Measurements from ENCODE around the gene KRT82. TPM values are rescaled to one million over a fixed set of nuclear protein-coding genes. Genes with fewer than 3 reads are reported as not detected.

Gene KRT82
- total and polyA plus RNA-seq, 2 experiments from 2014 or later, result not detected

DNA sequence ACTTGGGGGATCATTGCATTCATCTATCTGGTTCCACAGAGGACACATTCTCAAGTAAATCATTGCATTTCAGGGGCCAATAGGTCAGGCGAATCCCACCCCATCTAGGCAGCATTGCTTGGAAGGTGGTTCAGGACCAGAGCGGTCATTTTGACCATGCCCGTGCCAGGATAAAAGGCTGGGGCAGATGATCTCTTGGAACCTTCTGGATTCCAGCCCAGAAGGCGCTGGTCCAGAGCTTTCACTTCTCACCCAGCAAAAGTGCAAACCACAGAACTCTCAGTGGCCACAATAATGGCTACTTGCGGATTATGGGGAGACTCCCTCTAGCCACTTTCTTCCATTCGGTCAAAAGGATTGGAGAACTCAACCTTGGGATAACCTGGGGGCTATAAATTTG, 38.3 kb downstream of the KRT82 start:
- no peaks in the 10 kb centered on the region; the same call in 2 of the 3 replicates for H3K36me3 Mint-ChIP-seq (ENCODE audit: low read depth)
- Histone ChIP-seq H3K4me3 (no peak overlapping the region), H3K79me2 (replicated peaks; ENCODE audit: insufficient read depth) (no peaks in the 10 kb centered on the region), H4K20me1 (replicated peaks; ENCODE audit: insufficient read depth) (no peaks in the 10 kb centered on the region), H2AFZ (no peak overlapping the region), H3K27me3 (ENCODE audit: insufficient read depth) (no peaks in the 10 kb centered on the region), H3K27ac (ENCODE audit: low read depth) (no peak overlapping the region), H3K4me1 (ENCODE audit: insufficient read depth) (no peaks in the 10 kb centered on the region), H3K36me3 (ENCODE audit: insufficient read depth) (no peaks in the 10 kb centered on the region), H3F3A (replicated peaks; ENCODE audit: low read depth) (no peaks in the 10 kb centered on the region), H3K4me2 (no peak overlapping the region), H3K9me2 (ENCODE audit: insufficient read depth) (no peaks in the 10 kb centered on the region)
- no peaks in the 10 kb centered on the region for H3K9me3 Mint-ChIP-seq
- DNase-seq (ENCODE audit: low spot score), result no peak
- ATAC-seq, result no peak
- no peak overlapping the region for H3K27ac Mint-ChIP-seq
- peaks cover 3% of the 10 kb centered on the region; the same call in 1 of the 3 replicates for H3K4me1 Mint-ChIP-seq
- TF ChIP-seq NANOG (IDR thresholded peaks at IDR 0.05; ENCODE audit: borderline replicate concordance) (no peak), EZH2phosphoT487 (IDR thresholded peaks at IDR 0.05; ENCODE audit: unreplicated experiment) (no peak), CREB1 (CRISPR knock-in tag; IDR thresholded peaks at IDR 0.05; ENCODE audit: low read depth) (no peak), ZNF331 (CRISPR knock-in tag; IDR thresholded peaks at IDR 0.05; ENCODE audit: low read depth) (no peak), EZH2 (IDR thresholded peaks at IDR 0.05; ENCODE audit: low read depth, unreplicated experiment) (no peak)
- TF ChIP-seq, protein P1, sequence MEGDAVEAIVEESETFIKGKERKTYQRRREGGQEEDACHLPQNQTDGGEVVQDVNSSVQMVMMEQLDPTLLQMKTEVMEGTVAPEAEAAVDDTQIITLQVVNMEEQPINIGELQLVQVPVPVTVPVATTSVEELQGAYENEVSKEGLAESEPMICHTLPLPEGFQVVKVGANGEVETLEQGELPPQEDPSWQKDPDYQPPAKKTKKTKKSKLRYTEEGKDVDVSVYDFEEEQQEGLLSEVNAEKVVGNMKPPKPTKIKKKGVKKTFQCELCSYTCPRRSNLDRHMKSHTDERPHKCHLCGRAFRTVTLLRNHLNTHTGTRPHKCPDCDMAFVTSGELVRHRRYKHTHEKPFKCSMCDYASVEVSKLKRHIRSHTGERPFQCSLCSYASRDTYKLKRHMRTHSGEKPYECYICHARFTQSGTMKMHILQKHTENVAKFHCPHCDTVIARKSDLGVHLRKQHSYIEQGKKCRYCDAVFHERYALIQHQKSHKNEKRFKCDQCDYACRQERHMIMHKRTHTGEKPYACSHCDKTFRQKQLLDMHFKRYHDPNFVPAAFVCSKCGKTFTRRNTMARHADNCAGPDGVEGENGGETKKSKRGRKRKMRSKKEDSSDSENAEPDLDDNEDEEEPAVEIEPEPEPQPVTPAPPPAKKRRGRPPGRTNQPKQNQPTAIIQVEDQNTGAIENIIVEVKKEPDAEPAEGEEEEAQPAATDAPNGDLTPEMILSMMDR (conservative IDR thresholded peaks at IDR 0.05; ENCODE audit: low read depth in 2 of 2), result no peak
- TF ChIP-seq, protein P2, sequence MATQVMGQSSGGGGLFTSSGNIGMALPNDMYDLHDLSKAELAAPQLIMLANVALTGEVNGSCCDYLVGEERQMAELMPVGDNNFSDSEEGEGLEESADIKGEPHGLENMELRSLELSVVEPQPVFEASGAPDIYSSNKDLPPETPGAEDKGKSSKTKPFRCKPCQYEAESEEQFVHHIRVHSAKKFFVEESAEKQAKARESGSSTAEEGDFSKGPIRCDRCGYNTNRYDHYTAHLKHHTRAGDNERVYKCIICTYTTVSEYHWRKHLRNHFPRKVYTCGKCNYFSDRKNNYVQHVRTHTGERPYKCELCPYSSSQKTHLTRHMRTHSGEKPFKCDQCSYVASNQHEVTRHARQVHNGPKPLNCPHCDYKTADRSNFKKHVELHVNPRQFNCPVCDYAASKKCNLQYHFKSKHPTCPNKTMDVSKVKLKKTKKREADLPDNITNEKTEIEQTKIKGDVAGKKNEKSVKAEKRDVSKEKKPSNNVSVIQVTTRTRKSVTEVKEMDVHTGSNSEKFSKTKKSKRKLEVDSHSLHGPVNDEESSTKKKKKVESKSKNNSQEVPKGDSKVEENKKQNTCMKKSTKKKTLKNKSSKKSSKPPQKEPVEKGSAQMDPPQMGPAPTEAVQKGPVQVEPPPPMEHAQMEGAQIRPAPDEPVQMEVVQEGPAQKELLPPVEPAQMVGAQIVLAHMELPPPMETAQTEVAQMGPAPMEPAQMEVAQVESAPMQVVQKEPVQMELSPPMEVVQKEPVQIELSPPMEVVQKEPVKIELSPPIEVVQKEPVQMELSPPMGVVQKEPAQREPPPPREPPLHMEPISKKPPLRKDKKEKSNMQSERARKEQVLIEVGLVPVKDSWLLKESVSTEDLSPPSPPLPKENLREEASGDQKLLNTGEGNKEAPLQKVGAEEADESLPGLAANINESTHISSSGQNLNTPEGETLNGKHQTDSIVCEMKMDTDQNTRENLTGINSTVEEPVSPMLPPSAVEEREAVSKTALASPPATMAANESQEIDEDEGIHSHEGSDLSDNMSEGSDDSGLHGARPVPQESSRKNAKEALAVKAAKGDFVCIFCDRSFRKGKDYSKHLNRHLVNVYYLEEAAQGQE (IDR thresholded peaks at IDR 0.05; ENCODE audit: unreplicated experiment), result no peak
- TF ChIP-seq, protein P3, sequence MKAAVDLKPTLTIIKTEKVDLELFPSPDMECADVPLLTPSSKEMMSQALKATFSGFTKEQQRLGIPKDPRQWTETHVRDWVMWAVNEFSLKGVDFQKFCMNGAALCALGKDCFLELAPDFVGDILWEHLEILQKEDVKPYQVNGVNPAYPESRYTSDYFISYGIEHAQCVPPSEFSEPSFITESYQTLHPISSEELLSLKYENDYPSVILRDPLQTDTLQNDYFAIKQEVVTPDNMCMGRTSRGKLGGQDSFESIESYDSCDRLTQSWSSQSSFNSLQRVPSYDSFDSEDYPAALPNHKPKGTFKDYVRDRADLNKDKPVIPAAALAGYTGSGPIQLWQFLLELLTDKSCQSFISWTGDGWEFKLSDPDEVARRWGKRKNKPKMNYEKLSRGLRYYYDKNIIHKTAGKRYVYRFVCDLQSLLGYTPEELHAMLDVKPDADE (IDR thresholded peaks at IDR 0.05), result no peak
- H3K4me3 Mint-ChIP-seq, result no peak overlapping the region
- H3K27me3 Mint-ChIP-seq (ENCODE audit: insufficient read depth, low read depth, poor library complexity), result peaks cover 4% of the 10 kb centered on the region
